Neuronal stem cell (in vitro differentiated cells): ENCODE measurements around the gene SLC8A1.

Source experiments
- DNase-seq: peaks from one replicate; pipeline ENCODE4 v3.0.0-alpha.2; 2013; ENCODE audit warnings: low spot score
- H2AFZ ChIP-seq: one replicate; pipeline ENCODE4 v1.6.1; 2013; ENCODE audit warnings: mild to moderate bottlenecking, low read length, inconsistent platforms
- H2AK5ac ChIP-seq: 2 replicates; pipeline ENCODE4 v1.6.1; 2013; ENCODE audit warnings: low read depth, mild to moderate bottlenecking, inconsistent platforms, low read length, moderate library complexity, mixed read lengths
- H2BK120ac ChIP-seq: 2 replicates; pipeline ENCODE4 v1.6.1; 2013; ENCODE audit warnings: low read depth, mild to moderate bottlenecking, inconsistent platforms, low read length, moderate library complexity, mixed read lengths
- H2BK12ac ChIP-seq: one replicate; pipeline ENCODE4 v1.6.1; 2013; ENCODE audit warnings: low read length, inconsistent platforms
- H2BK15ac ChIP-seq: 2 replicates; pipeline ENCODE4 v1.6.1; 2013; ENCODE audit warnings: mild to moderate bottlenecking, low read length, inconsistent platforms, mixed read lengths
- H2BK5ac ChIP-seq: one replicate; pipeline ENCODE4 v1.6.1; 2013; ENCODE audit warnings: inconsistent platforms, mild to moderate bottlenecking, low read length, moderate library complexity
- H3K14ac ChIP-seq: one replicate; pipeline ENCODE4 v1.6.1; 2013; ENCODE audit warnings: low read length, inconsistent platforms
- H3K18ac ChIP-seq: 2 replicates; pipeline ENCODE4 v1.6.1; 2013; ENCODE audit warnings: low read length, inconsistent platforms
- H3K23ac ChIP-seq: 2 replicates; pipeline ENCODE4 v1.6.1; 2013; ENCODE audit warnings: low read depth, mild to moderate bottlenecking, mixed read lengths, low read length, inconsistent platforms; ENCODE audit not compliant: poor library complexity
- H3K27ac ChIP-seq: replicated peaks from 3 replicates; pipeline ENCODE4 v1.5.1; 2013; ENCODE audit warnings: low read length, inconsistent platforms
- H3K27me3 ChIP-seq, 3 experiments: 2 replicates each; pipeline ENCODE4 v1.6.1; 2013; ENCODE audit warnings: low read length in 3 of 3, mild to moderate bottlenecking in 2 of 3, inconsistent platforms in 1 of 3, low read depth in 1 of 3, mixed read lengths in 1 of 3, moderate library complexity in 1 of 3; ENCODE audit not compliant: control insufficient read depth in 3 of 3, insufficient read depth in 3 of 3
- H3K36me3 ChIP-seq, 2 donors: replicated peaks in 1 of 2; 2 replicates each; pipeline ENCODE4 v1.6.1; 2013; ENCODE audit warnings: low read length in 2 of 2; ENCODE audit not compliant: control insufficient read depth in 2 of 2, insufficient read depth in 2 of 2
- H3K4ac ChIP-seq: 2 replicates; pipeline ENCODE4 v1.6.1; 2013; ENCODE audit warnings: inconsistent platforms, mild to moderate bottlenecking, low read length, moderate library complexity
- H3K4me1 ChIP-seq, 2 donors: 1 replicate in 1 of 2; 2 replicates in 1 of 2; pipeline ENCODE4 v1.6.1; 2013; ENCODE audit warnings: low read length in 2 of 2, low read depth in 1 of 2; ENCODE audit not compliant: control insufficient read depth in 2 of 2, insufficient read depth in 1 of 2
- H3K4me2 ChIP-seq: one replicate; pipeline ENCODE4 v1.6.1; 2013; ENCODE audit warnings: mild to moderate bottlenecking, low read length, inconsistent platforms; ENCODE audit not compliant: insufficient read depth, poor library complexity, severe bottlenecking
- H3K4me3 ChIP-seq, 2 donors: 2 replicates each; pipeline ENCODE4 v1.5.1; 2013; ENCODE audit warnings: low read length in 2 of 2, mild to moderate bottlenecking in 2 of 2, inconsistent platforms in 1 of 2, moderate library complexity in 1 of 2
- H3K79me1 ChIP-seq: one replicate; pipeline ENCODE4 v1.6.1; 2013; ENCODE audit warnings: low read depth, mild to moderate bottlenecking, inconsistent platforms, low read length, moderate library complexity
- H3K9ac ChIP-seq: one replicate; pipeline ENCODE4 v1.6.1; 2013; ENCODE audit warnings: mild to moderate bottlenecking, low read depth, low read length, inconsistent platforms; ENCODE audit not compliant: poor library complexity
- H3K9me3 ChIP-seq, 2 donors: replicated peaks in 1 of 2; 2 replicates each; pipeline versions ENCODE3 to v1.6.1; 2013; ENCODE audit warnings: low read length in 2 of 2, mild to moderate bottlenecking in 2 of 2, inconsistent platforms in 1 of 2, low read depth in 1 of 2, mixed read lengths in 1 of 2, moderate library complexity in 1 of 2; ENCODE audit not compliant: control insufficient read depth in 2 of 2, insufficient read depth in 1 of 2
- H4K8ac ChIP-seq: one replicate; pipeline ENCODE4 v1.6.1; 2013; ENCODE audit warnings: low read depth, mild to moderate bottlenecking, inconsistent platforms, low read length, moderate library complexity
- H4K91ac ChIP-seq: one replicate; pipeline ENCODE4 v1.6.1; 2013; ENCODE audit warnings: low read length, low read depth, mild to moderate bottlenecking, inconsistent platforms; ENCODE audit not compliant: poor library complexity
- WGBS, 2 donors: extraction: QIAGEN DNeasy Blood & Tissue Kit; methylation state at CpG; one replicate each; pipeline ENCODE4 v1.1.7; 2013; ENCODE audit warnings: missing lambda C conversion rate in 2 of 2, mixed read lengths in 1 of 2; ENCODE audit not compliant: insufficient read length in 2 of 2, insufficient replicate concordance in 1 of 2; ENCODE audit errors: extremely low coverage in 2 of 2; 5-methylcytosine and 5-hydroxymethylcytosine counted together

SLC8A1 gene

GRCh38 chr2:40204268-40204667 is 247.6 kb downstream of the SLC8A1 start:
- no peaks in the 10 kb centered on the region for H3K27me3 ChIP-seq
- no peak overlapping the region for H2BK5ac ChIP-seq
- no peak overlapping the region for H3K4me2 ChIP-seq
- no peak overlapping the region for H3K18ac ChIP-seq
- H2BK120ac ChIP-seq = no peak overlapping the region
- H4K91ac ChIP-seq = no peak overlapping the region
- no peaks in the 10 kb centered on the region for H3K79me1 ChIP-seq
- H4K8ac ChIP-seq = no peak overlapping the region
- no CpG with 5 or more reads among the region's 4 CpGs for WGBS, 2 donors
- peaks cover 0 to 3% of the 10 kb centered on the region in 2 donors for H3K9me3 ChIP-seq
- no peak overlapping the region for H2AFZ ChIP-seq
- no peaks in the 10 kb centered on the region for H3K36me3 ChIP-seq
- H2BK15ac ChIP-seq = no peak overlapping the region
- no peak overlapping the region for H3K4me3 ChIP-seq
- no peak overlapping the region for H3K27ac ChIP-seq
- DNase-seq = no peak
- no peak overlapping the region for H3K14ac ChIP-seq
- no peak overlapping the region for H2BK12ac ChIP-seq
- H3K4me1 ChIP-seq = peaks cover 0 to 5% of the 10 kb centered on the region in 2 donors
- H3K9ac ChIP-seq = no peak overlapping the region
- no peak overlapping the region for H3K4ac ChIP-seq
- no peak overlapping the region for H3K23ac ChIP-seq
- H2AK5ac ChIP-seq = no peak overlapping the region

GRCh38 chr2:40202798-40203400 is 249.0 kb downstream of the SLC8A1 start:
- Histone ChIP-seq H3K79me1 (no peaks in the 10 kb centered on the region), H3K14ac (no peak overlapping the region), H2BK12ac (no peak overlapping the region), H2AK5ac (no peak overlapping the region), H4K8ac (no peak overlapping the region), H3K9me3 (peaks cover 0 to 3% of the 10 kb centered on the region in 2 donors), H3K27ac (no peak overlapping the region), H2BK120ac (no peak overlapping the region), H4K91ac (no peak overlapping the region), H3K4me3 (no peak overlapping the region), H3K36me3 (no peaks in the 10 kb centered on the region), H3K9ac (no peak overlapping the region), H3K27me3 (no peaks in the 10 kb centered on the region), H2BK5ac (no peak overlapping the region), H3K23ac (no peak overlapping the region), H3K4me2 (no peak overlapping the region), H2AFZ (no peak overlapping the region), H3K18ac (no peak overlapping the region), H3K4ac (no peak overlapping the region), H2BK15ac (no peak overlapping the region), H3K4me1 (peaks cover 0 to 4% of the 10 kb centered on the region in 2 donors)
- no peak for DNase-seq
- WGBS, 2 donors = no CpG with 5 or more reads among the region's 1 CpG

GRCh38 chr2:40201425-40201824 is 250.5 kb downstream of the SLC8A1 start:
- DNase-seq = no peak
- no peak overlapping the region for H3K23ac ChIP-seq
- H2AK5ac ChIP-seq = no peak overlapping the region
- H3K18ac ChIP-seq = no peak overlapping the region
- H3K36me3 ChIP-seq = no peaks in the 10 kb centered on the region
- no peak overlapping the region for H4K8ac ChIP-seq
- no peak overlapping the region for H2BK12ac ChIP-seq
- no peak overlapping the region for H3K27ac ChIP-seq
- no peak overlapping the region for H2BK120ac ChIP-seq
- no peak overlapping the region for H2BK15ac ChIP-seq
- H2BK5ac ChIP-seq = no peak overlapping the region
- no peak overlapping the region for H3K9ac ChIP-seq
- no peak overlapping the region for H3K4me2 ChIP-seq
- no peak overlapping the region for H2AFZ ChIP-seq
- H3K14ac ChIP-seq = no peak overlapping the region
- H3K4me3 ChIP-seq = no peak overlapping the region
- no peaks in the 10 kb centered on the region for H3K79me1 ChIP-seq
- peaks cover 0 to 3% of the 10 kb centered on the region in 2 donors for H3K9me3 ChIP-seq
- no peaks in the 10 kb centered on the region for H3K27me3 ChIP-seq
- peaks cover 0 to 4% of the 10 kb centered on the region in 2 donors for H3K4me1 ChIP-seq
- no peak overlapping the region for H3K4ac ChIP-seq
- H4K91ac ChIP-seq = no peak overlapping the region

DNA sequence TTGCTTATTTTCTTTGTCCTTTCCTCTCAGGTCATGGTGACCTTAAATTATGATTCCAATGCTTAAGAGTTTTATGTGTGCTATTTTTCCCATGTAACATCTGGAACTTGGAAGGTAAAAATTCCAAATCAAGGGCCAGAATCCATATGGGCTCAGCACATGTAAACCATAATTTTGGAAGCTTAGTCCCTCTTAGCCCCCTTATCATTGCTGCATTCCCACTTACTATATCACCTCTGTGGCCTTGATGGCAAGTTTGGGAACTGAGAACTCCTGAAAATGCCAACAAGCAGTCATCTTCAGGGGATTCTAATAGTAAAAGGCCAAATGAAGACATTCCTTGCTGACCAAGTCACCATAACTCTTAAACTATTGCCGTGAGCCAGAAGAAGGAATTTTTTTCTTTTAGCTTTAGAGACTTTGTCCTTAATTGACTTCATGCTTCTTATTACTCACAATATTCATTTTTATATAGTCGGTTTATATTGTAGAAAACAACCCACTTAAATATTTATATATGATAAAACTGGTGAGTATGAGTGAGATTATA is 251.4 kb downstream of the SLC8A1 start:
- Histone ChIP-seq H3K9me3 (peaks cover 0 to 3% of the 10 kb centered on the region in 2 donors), H2BK12ac (no peak overlapping the region), H3K9ac (no peak overlapping the region), H3K18ac (no peak overlapping the region), H3K14ac (no peak overlapping the region), H2AK5ac (no peak overlapping the region), H3K27me3 (no peaks in the 10 kb centered on the region), H2BK120ac (no peak overlapping the region), H3K4me2 (no peak overlapping the region), H3K23ac (no peak overlapping the region), H4K8ac (no peak overlapping the region), H2AFZ (no peak overlapping the region), H4K91ac (no peak overlapping the region), H3K4me1 (peaks cover 0 to 4% of the 10 kb centered on the region in 2 donors), H3K36me3 (no peaks in the 10 kb centered on the region), H2BK5ac (no peak overlapping the region), H3K4ac (no peak overlapping the region), H2BK15ac (no peak overlapping the region), H3K4me3 (no peak overlapping the region), H3K27ac (no peak overlapping the region), H3K79me1 (no peaks in the 10 kb centered on the region)
- WGBS, 2 donors = no CpG with 5 or more reads among the region's 2 CpGs
- no peak for DNase-seq
